SK-MEL-5 (cell line): ENCODE results near the gene TUBGCP3. TPM values are rescaled to one million over a fixed set of nuclear protein-coding genes. Genes with fewer than 3 reads are reported as not detected.

ENCODE experiments used
- DNase-seq: peaks from one replicate; pipeline ENCODE4 v3.0.0-alpha.2; 2016; ENCODE audit warnings: low read depth, low spot score
- in situ Hi-C: cut with HindIII; loops from 2 replicates; pipeline ENCODE4 v1.10.0; 2016; ENCODE audit warnings: low sequenced_read_pairs, high pct_unique_total_duplicates, low pct_unique_long_range_greater_than_20kb
- total RNA-seq: library from RNA; depleted of rRNA; stranded (reverse); fragments of >200 nt; shearing (Covaris generic); gene quantifications from 2 replicates; pipeline ENCODE4 v1.2.3, GENCODE V29; 2014; rRNA removed

Gene TUBGCP3
- total RNA-seq, 1 experiment from 2014 or later, result 17.1 TPM

GRCh38 chr13:112443191-112443994 lies 144.6 kb downstream of the TUBGCP3 start:
- in situ Hi-C loops, result no loop called here
- peak; percentile 32 for DNase-seq

GRCh38 chr13:112442483-112443090 lies 145.4 kb downstream of the TUBGCP3 start:
- no peak for DNase-seq
- in situ Hi-C loops, result no loop called here

GRCh38 chr13:112441779-112442310 lies 146.1 kb downstream of the TUBGCP3 start:
- in situ Hi-C loops, result no loop called here
- no peak for DNase-seq

- DNase-seq, result no peak
- in situ Hi-C loops, result no loop called here
Measured at GRCh38 chr13:112441226-112441625, 146.7 kb downstream of the TUBGCP3 start.

GRCh38 chr13:112438515-112438914 lies 149.4 kb downstream of the TUBGCP3 start:
- in situ Hi-C loops, result no loop called here

GRCh38 chr13:112438094-112438493 lies 149.9 kb downstream of the TUBGCP3 start:
- no peak for DNase-seq
- in situ Hi-C loops, result no loop called here

More at GRCh38 chr13:112438515-112438914, 149.4 kb downstream of the TUBGCP3 start:
- no peak for DNase-seq

GRCh38 chr13:112435973-112436372 lies 152.0 kb downstream of the TUBGCP3 start:
- no peak for DNase-seq
- in situ Hi-C loops, result no loop called here

Other genes starting within 250 kb of the TUBGCP3 start
- gene SPACA7, start 211.8 kb downstream of the TUBGCP3 start, total RNA-seq, result not detected in 2 replicates
- gene ATP11A, start 101.9 kb upstream of the TUBGCP3 start, total RNA-seq, result 14.4 and 14.9 TPM in 2 replicates